K562 (cell line): Measurements from ENCODE around the gene MRPL52. TPM values are rescaled to one million over a fixed set of nuclear protein-coding genes. Genes with fewer than 3 reads are reported as not detected.

Experiments used
- ATAC-seq: fragments of 200-7000 bp; cut with Tn5 transposase; 3 replicates; pipeline ENCODE4 v1.9.1; 2020; ENCODE audit warnings: moderate library complexity
- BruUV-seq: library from RNA; stranded (reverse); fragments of 400-500 nt; replicated peaks from 2 replicates; lab custom pipeline; 2021; lab: Mats Ljungman, UMichigan
- CTCF ChIA-PET: fragments of 300-600 bp; formaldehyde crosslinking; extraction: SDS; loops from one replicate; lab custom pipeline; 2021; ENCODE audit warnings: low intra/inter-chr PET ratio; lab: Yijun Ruan, JAX
- POLR2A ChIA-PET: fragments of 300-600, 350-650 bp; sonication (Branson Sonifier 250); formaldehyde crosslinking; extraction: SDS; loops from one replicate; lab custom pipeline; 2021; ENCODE audit warnings: antibody characterized with exemption, inconsistent platforms; lab: Yijun Ruan, JAX
- DNase-seq, 4 experiments: peaks; one replicate each; pipeline versions ENCODE4 v3.0.0 to v3.0.0-alpha.2; 2011 to 2018; ENCODE audit warnings: low spot score in 3 of 4, mixed read lengths in 3 of 4; ENCODE audit errors: extremely low read depth in 1 of 4
- FAIRE-seq: peaks from 2 replicates; lab custom pipeline; 2011; peaks lifted over from hg19 to GRCh38; lab: Jason Lieb, UNC
- H2AFZ ChIP-seq: 2 replicates; pipeline ENCODE4 v1.6.0; 2011; ENCODE audit warnings: low read depth, low read length, control low read depth, inconsistent platforms
- H3K27ac ChIP-seq: fragments of 200-600 bp; 3 replicates; pipeline ENCODE4 v1.8.0; 2011; ENCODE audit warnings: low read depth, mild to moderate bottlenecking, control low read depth, inconsistent platforms, low read length, moderate library complexity, mixed read lengths; ENCODE audit errors: extremely low read depth
- H3K27me3 ChIP-seq, 2 experiments: fragments of 300-600 bp in 1 of 2; 2 replicates in 1 of 2; 3 replicates in 1 of 2; pipeline versions ENCODE4 v1.6.0 to v1.8.0; 2011; ENCODE audit warnings: inconsistent platforms in 2 of 2, low read length in 2 of 2, mild to moderate bottlenecking in 1 of 2, mixed read lengths in 1 of 2, moderate library complexity in 1 of 2; ENCODE audit not compliant: control insufficient read depth in 2 of 2, insufficient read depth in 2 of 2
- H3K36me3 ChIP-seq: fragments of 300-600 bp; 3 replicates; pipeline ENCODE4 v1.8.0; 2011; ENCODE audit warnings: mild to moderate bottlenecking, low read length, inconsistent platforms; ENCODE audit not compliant: control insufficient read depth, insufficient read depth
- H3K4me1 ChIP-seq, 2 experiments: fragments of 200-600 bp in 1 of 2; replicated peaks in 1 of 2; 2 replicates in 1 of 2; 3 replicates in 1 of 2; pipeline versions ENCODE4 v1.5.1 to v1.8.0; 2011; ENCODE audit warnings: inconsistent platforms in 2 of 2, low read length in 2 of 2, mild to moderate bottlenecking in 1 of 2, mixed read lengths in 1 of 2, moderate library complexity in 1 of 2; ENCODE audit not compliant: control insufficient read depth in 2 of 2, insufficient read depth in 2 of 2
- H3K4me2 ChIP-seq: 2 replicates; pipeline ENCODE4 v1.6.1; 2011; ENCODE audit warnings: low read length, control low read depth, inconsistent platforms, mixed read lengths; ENCODE audit not compliant: insufficient read depth
- H3K4me3 ChIP-seq: fragments of 200-600 bp; sonication (generic), shearing (Covaris generic); 2 replicates; pipeline ENCODE4 v1.5.1; 2016; ENCODE audit warnings: control low read depth, inconsistent platforms
- H3K79me2 ChIP-seq: fragments of 200-600 bp; 3 replicates; pipeline ENCODE4 v1.8.0; 2011; ENCODE audit warnings: low read length, inconsistent platforms; ENCODE audit not compliant: control insufficient read depth, insufficient read depth
- H3K9ac ChIP-seq, 2 experiments: 2 replicates each; pipeline versions ENCODE4 v1.6.0 to v1.6.1; 2011; ENCODE audit warnings: low read depth in 2 of 2, low read length in 2 of 2, control low read depth in 1 of 2, inconsistent platforms in 1 of 2, mild to moderate bottlenecking in 1 of 2, mixed read lengths in 1 of 2; ENCODE audit not compliant: insufficient read depth in 1 of 2
- H3K9me1 ChIP-seq: one replicate; pipeline ENCODE4 v1.6.0; 2011; ENCODE audit warnings: inconsistent platforms, mild to moderate bottlenecking, low read length, moderate library complexity; ENCODE audit not compliant: control insufficient read depth, insufficient read depth
- H3K9me3 ChIP-seq: replicated peaks from 2 replicates; pipeline ENCODE4 v1.5.1; 2011; ENCODE audit warnings: low read depth, low read length, inconsistent platforms; ENCODE audit not compliant: control insufficient read depth, insufficient read depth
- H4K20me1 ChIP-seq: replicated peaks from 2 replicates; pipeline ENCODE4 v1.6.1; 2011; ENCODE audit warnings: low read length, inconsistent platforms, mixed read lengths; ENCODE audit not compliant: control insufficient read depth, insufficient read depth
- HDGF ChIP-seq: fragments of 450-650 bp; IDR thresholded peaks from 2 replicates; pipeline ENCODE4 v1.6.1; 2016
- PHB ChIP-seq: fragments of 250-450 bp; sonication (Bioruptor Pico); IDR thresholded peaks from 2 replicates; pipeline ENCODE4 v1.5.0; 2021
- POU5F1 ChIP-seq: fragments of 150-350 bp; IDR thresholded peaks from 2 replicates; pipeline ENCODE4 v1.6.1; 2014; ENCODE audit warnings: borderline replicate concordance, low read length, low read depth, mild to moderate bottlenecking; ENCODE audit not compliant: partially characterized antibody
- RBM17 ChIP-seq: fragments of 200-400 bp; formaldehyde crosslinking; IDR thresholded peaks from 2 replicates; pipeline ENCODE4 v1.6.1; 2017; ENCODE audit warnings: low read depth, mild to moderate bottlenecking, low read length, borderline replicate concordance
- RBM22 ChIP-seq: fragments of 200-400 bp; formaldehyde crosslinking; IDR thresholded peaks from 2 replicates; pipeline ENCODE4 v1.6.1; 2018; ENCODE audit warnings: low read length, low read depth; ENCODE audit not compliant: poor library complexity, severe bottlenecking
- SAFB ChIP-seq: fragments of 200-400 bp; formaldehyde crosslinking; IDR thresholded peaks from 2 replicates; pipeline ENCODE4 v1.6.1; 2017; ENCODE audit warnings: low read depth, low read length, borderline replicate concordance
- TAL1 ChIP-seq: fragments of 450-650 bp; IDR thresholded peaks from 2 replicates; pipeline ENCODE4 v1.6.1; 2016; ENCODE audit warnings: mild to moderate bottlenecking
- TFAM ChIP-seq: fragments of 250-450 bp; sonication (Bioruptor Pico); conservative IDR thresholded peaks from 2 replicates; pipeline ENCODE4 v1.5.0; 2021; ENCODE audit warnings: mild to moderate bottlenecking, moderate library complexity
- WGBS: fragments of 100-300 bp; shearing (Covaris generic); methylation state at CpG from one replicate; pipeline ENCODE4 v1.1.6; 2016; ENCODE audit warnings: low coverage, mixed read lengths; ENCODE audit not compliant: insufficient coverage; ENCODE audit errors: missing lambda C conversion rate; 5-methylcytosine and 5-hydroxymethylcytosine counted together
- in situ Hi-C: fragments of 300-500 bp; cut with MboI; formaldehyde crosslinking; loops from 4 replicates; pipeline ENCODE4 v1.15.0; 2018; ENCODE audit warnings: inconsistent platforms, mixed read lengths
- intact Hi-C: fragments of 100-400 bp; cut with micrococcal nuclease; formaldehyde crosslinking; loops from 2 replicates; pipeline ENCODE4 v1.14.2; 2022
- polyA plus RNA-seq, 8 experiments: library from polyadenylated mRNA; depleted of rRNA in 4 of 8; stranded (reverse) in 5 of 8; unstranded in 3 of 8; fragments of >200 nt; fragmentation: Nextera tagmentation in 2 of 8; fragmentation: Illumina TruSeq in 1 of 8; extraction: Ambion mirVana in 2 of 8; extraction: Trizol in 1 of 8; gene quantifications; 2 replicates each; pipeline versions ENCODE4 v1.2.1 to v1.2.3, GENCODE V29; 2011 to 2014; ENCODE audit warnings: inconsistent platforms in 1 of 8, missing spikeins in 1 of 8
- total RNA-seq, 7 experiments: library from RNA; depleted of rRNA in 6 of 7; stranded (reverse); fragments of >200 nt in 6 of 7; fragmentation: Illumina TruSeq in 2 of 7; extraction: Trizol in 2 of 7; gene quantifications; 2 replicates each; pipeline versions ENCODE4 v1.2.1 to v1.2.3, GENCODE V29; 2011 to 2021; ENCODE audit warnings: low replicate concordance in 1 of 7
- TF ChIP-seq, protein P1 (sequence below): sonication (generic); formaldehyde crosslinking; IDR thresholded peaks from 2 replicates; pipeline ENCODE4 v1.8.0; 2023; ENCODE audit warnings: missing genetic modification reagents, mild to moderate bottlenecking, borderline replicate concordance
- TF ChIP-seq, protein P2 (sequence below), 2 experiments: fragments of 450-650 bp in 1 of 2; sonication (generic) in 1 of 2; formaldehyde crosslinking in 1 of 2; IDR thresholded peaks in 1 of 2; conservative IDR thresholded peaks in 1 of 2; 2 replicates each; pipeline versions ENCODE4 v1.6.1 to v1.8.1; 2016 to 2023; ENCODE audit warnings: mild to moderate bottlenecking in 2 of 2, moderate library complexity in 2 of 2, inconsistent platforms in 1 of 2, missing genetic modification reagents in 1 of 2

The MRPL52 gene
- total and polyA plus RNA-seq, 9 of the 15 experiments (the other 6 are each of a cell fraction or from before 2014, with no cell fraction given) = 56.5 to 213 (median 168) TPM

DNA sequence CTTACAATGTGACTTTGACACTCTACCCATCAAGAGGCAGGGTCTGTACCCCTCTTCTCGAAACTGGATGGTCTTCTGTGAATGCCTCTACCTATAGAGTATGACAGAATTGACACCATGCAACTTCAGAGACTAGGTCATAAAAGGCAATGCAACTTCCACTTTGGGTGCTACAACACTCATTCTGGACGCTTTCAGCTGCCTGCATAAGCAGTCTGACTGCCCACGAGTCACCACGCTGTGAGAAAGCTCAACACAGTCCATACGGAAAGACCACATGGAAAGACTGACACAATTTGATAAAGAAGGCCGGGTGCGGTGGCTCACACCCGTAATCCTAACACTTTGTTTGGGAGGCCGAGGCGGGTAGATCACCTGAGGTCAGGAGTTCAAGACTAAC is 29.3 kb upstream of the MRPL52 start:
- H3K79me2 ChIP-seq = no peaks in the 10 kb centered on the region
- 34% methylated on average over 9 of the region's 10 CpGs for WGBS
- ChIA-PET POLR2A (interaction anchor here (1.0 kb wide), 1 partner anchor 120 kb away, joined by 7 read pairs; no protein-coding TSS in a partner anchor), CTCF (no interaction called here)
- no TSS peak for BruUV-seq
- FAIRE-seq = no peak
- H3K27ac ChIP-seq = no peak overlapping the region
- no peaks in the 10 kb centered on the region for H3K9me1 ChIP-seq
- no peak overlapping the region for H2AFZ ChIP-seq
- no peak overlapping the region for H3K4me3 ChIP-seq
- H3K36me3 ChIP-seq = no peaks in the 10 kb centered on the region
- TF ChIP-seq TAL1 = no peak
- no peak for TF ChIP-seq PHB
- no peak for TF ChIP-seq TFAM
- TF ChIP-seq POU5F1 = no peak
- TF ChIP-seq, protein P1, sequence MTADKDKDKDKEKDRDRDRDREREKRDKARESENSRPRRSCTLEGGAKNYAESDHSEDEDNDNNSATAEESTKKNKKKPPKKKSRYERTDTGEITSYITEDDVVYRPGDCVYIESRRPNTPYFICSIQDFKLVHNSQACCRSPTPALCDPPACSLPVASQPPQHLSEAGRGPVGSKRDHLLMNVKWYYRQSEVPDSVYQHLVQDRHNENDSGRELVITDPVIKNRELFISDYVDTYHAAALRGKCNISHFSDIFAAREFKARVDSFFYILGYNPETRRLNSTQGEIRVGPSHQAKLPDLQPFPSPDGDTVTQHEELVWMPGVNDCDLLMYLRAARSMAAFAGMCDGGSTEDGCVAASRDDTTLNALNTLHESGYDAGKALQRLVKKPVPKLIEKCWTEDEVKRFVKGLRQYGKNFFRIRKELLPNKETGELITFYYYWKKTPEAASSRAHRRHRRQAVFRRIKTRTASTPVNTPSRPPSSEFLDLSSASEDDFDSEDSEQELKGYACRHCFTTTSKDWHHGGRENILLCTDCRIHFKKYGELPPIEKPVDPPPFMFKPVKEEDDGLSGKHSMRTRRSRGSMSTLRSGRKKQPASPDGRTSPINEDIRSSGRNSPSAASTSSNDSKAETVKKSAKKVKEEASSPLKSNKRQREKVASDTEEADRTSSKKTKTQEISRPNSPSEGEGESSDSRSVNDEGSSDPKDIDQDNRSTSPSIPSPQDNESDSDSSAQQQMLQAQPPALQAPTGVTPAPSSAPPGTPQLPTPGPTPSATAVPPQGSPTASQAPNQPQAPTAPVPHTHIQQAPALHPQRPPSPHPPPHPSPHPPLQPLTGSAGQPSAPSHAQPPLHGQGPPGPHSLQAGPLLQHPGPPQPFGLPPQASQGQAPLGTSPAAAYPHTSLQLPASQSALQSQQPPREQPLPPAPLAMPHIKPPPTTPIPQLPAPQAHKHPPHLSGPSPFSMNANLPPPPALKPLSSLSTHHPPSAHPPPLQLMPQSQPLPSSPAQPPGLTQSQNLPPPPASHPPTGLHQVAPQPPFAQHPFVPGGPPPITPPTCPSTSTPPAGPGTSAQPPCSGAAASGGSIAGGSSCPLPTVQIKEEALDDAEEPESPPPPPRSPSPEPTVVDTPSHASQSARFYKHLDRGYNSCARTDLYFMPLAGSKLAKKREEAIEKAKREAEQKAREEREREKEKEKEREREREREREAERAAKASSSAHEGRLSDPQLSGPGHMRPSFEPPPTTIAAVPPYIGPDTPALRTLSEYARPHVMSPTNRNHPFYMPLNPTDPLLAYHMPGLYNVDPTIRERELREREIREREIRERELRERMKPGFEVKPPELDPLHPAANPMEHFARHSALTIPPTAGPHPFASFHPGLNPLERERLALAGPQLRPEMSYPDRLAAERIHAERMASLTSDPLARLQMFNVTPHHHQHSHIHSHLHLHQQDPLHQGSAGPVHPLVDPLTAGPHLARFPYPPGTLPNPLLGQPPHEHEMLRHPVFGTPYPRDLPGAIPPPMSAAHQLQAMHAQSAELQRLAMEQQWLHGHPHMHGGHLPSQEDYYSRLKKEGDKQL = no peak
- TF ChIP-seq RBM22 = no peak
- no peak for TF ChIP-seq HDGF
- no peak for TF ChIP-seq SAFB
- TF ChIP-seq, protein P2, sequence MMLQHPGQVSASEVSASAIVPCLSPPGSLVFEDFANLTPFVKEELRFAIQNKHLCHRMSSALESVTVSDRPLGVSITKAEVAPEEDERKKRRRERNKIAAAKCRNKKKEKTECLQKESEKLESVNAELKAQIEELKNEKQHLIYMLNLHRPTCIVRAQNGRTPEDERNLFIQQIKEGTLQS (IDR thresholded peaks at IDR 0.05) = no peak
- TF ChIP-seq, protein P2 (CRISPR knock-in tag; conservative IDR thresholded peaks at IDR 0.05) = no peak
- no peak for TF ChIP-seq RBM17
- peaks cover 15 to 20% of the 10 kb centered on the region in 2 experiments; a peak in 4 of 5 replicates for H3K4me1 ChIP-seq
- no peak overlapping the region for H3K9ac ChIP-seq
- peaks cover 0 to 9% of the 10 kb centered on the region in 2 experiments; a peak in 2 of 5 replicates for H3K27me3 ChIP-seq
- no peak for DNase-seq
- ATAC-seq = no peak
- H3K9me3 ChIP-seq = no peaks in the 10 kb centered on the region
- in situ Hi-C loops (no loop called here), intact Hi-C loops (no loop called here)
- H4K20me1 ChIP-seq = no peaks in the 10 kb centered on the region
- H3K4me2 ChIP-seq = no peak overlapping the region
